NOMO-1 treated with DMSO at 0.1 percent for 48 hours (cell line): Measurements from ENCODE around the gene GMPS.
"Not testable (repeated sequence)": the region's sequence is repeated elsewhere in the genome, so short reads cannot be mapped to it uniquely, and the experiment has no call there.

Experiments
- DNase-seq: peaks from one replicate; lab custom pipeline; 2025; ENCODE audit not compliant: unreplicated experiment; lab: John Stamatoyannopoulos, UW

GMPS gene

GRCh38 chr3:155870133-155870944 is at the start of gene GMPS:
GMPS (plus strand) TSS chr3:155870650; CDS start chr3:155870871, 221 bp downstream.
- peak; percentile 97 for DNase-seq

- not testable (repeated sequence) for DNase-seq
Measured at GRCh38 chr3:155828490-155829098, 41.9 kb upstream of the GMPS start.

- no peak for DNase-seq
Measured at GRCh38 chr3:155835341-155836071, 34.9 kb upstream of the GMPS start.

GRCh38 chr3:155843569-155843968 is 26.9 kb upstream of the GMPS start:
- no peak for DNase-seq

GRCh38 chr3:155846119-155846518 is 24.3 kb upstream of the GMPS start:
- DNase-seq = no peak

- DNase-seq = no peak
Measured at GRCh38 chr3:155847993-155848392, 22.5 kb upstream of the GMPS start.

GRCh38 chr3:155849404-155849803 is 21.0 kb upstream of the GMPS start:
- not testable (repeated sequence) for DNase-seq

GRCh38 chr3:155852341-155852740 is 18.1 kb upstream of the GMPS start:
- peak; percentile 17 for DNase-seq

- no peak for DNase-seq
Measured at GRCh38 chr3:155853214-155854140, 17.0 kb upstream of the GMPS start.

- DNase-seq = peak; percentile 100
Measured at GRCh38 chr3:155854141-155854940, 16.1 kb upstream of the GMPS start, which contains the start of gene SLC33A1. SLC33A1 (minus strand) TSS chr3:155854427; CDS start chr3:155853997, 430 bp downstream.

- peak; percentile 66 for DNase-seq
Measured at GRCh38 chr3:155859859-155860258, 10.6 kb upstream of the GMPS start.

- DNase-seq = not testable (repeated sequence)
Measured at GRCh38 chr3:155860424-155860823, 10.0 kb upstream of the GMPS start.

- no peak for DNase-seq
Measured at GRCh38 chr3:155861476-155862183, 8.8 kb upstream of the GMPS start.

GRCh38 chr3:155862290-155862982 is 8.0 kb upstream of the GMPS start:
- peak; percentile 56 for DNase-seq

- no peak for DNase-seq
Measured at GRCh38 chr3:155863072-155863784, 7.2 kb upstream of the GMPS start.

GRCh38 chr3:155869691-155870090 is 759 bp upstream of the GMPS start:
- DNase-seq = no peak

- DNase-seq = peak; percentile 66
Measured at GRCh38 chr3:155870945-155871745, 695 bp downstream of the GMPS start.
